HG02973 (cell line): ENCODE measurements around the gene OPTC.
"Not testable (repeated sequence)": the region's sequence is repeated elsewhere in the genome, so short reads cannot be mapped to it uniquely, and the experiment has no call there.

ENCODE experiments used
- ATAC-seq: cut with Tn5 transposase; IDR thresholded peaks from one replicate; pipeline ENCODE4 v1.9.1; 2021; ENCODE audit warnings: moderate library complexity; ENCODE audit not compliant: unreplicated experiment

The OPTC gene

GRCh38 chr1:203513585-203514031 is 19.7 kb downstream of the OPTC start:
- ATAC-seq, result no peak

GRCh38 chr1:203516184-203516583 is 22.2 kb downstream of the OPTC start:
- no peak for ATAC-seq

GRCh38 chr1:203516906-203517305 is 23.0 kb downstream of the OPTC start:
- ATAC-seq, result no peak

- ATAC-seq, result no peak
Observed at GRCh38 chr1:203517426-203518110, 23.6 kb downstream of the OPTC start.

GRCh38 chr1:203518139-203518538 is 24.2 kb downstream of the OPTC start:
- not testable (repeated sequence) for ATAC-seq

GRCh38 chr1:203518541-203518940 is 24.6 kb downstream of the OPTC start:
- ATAC-seq, result no peak

- ATAC-seq, result no peak
Observed at GRCh38 chr1:203519053-203519840, 25.3 kb downstream of the OPTC start.

GRCh38 chr1:203519896-203520295 is 25.9 kb downstream of the OPTC start:
- no peak for ATAC-seq

- ATAC-seq, result no peak
Observed at GRCh38 chr1:203520315-203520714, 26.4 kb downstream of the OPTC start.

- ATAC-seq, result no peak
Observed at GRCh38 chr1:203521074-203521794, 27.3 kb downstream of the OPTC start.

- no peak for ATAC-seq
Observed at GRCh38 chr1:203521812-203522211, 27.9 kb downstream of the OPTC start.

GRCh38 chr1:203522237-203522636 is 28.3 kb downstream of the OPTC start:
- no peak for ATAC-seq

- ATAC-seq, result no peak
Observed at GRCh38 chr1:203523667-203524066, 29.7 kb downstream of the OPTC start.

GRCh38 chr1:203524152-203524551 is 30.2 kb downstream of the OPTC start:
- ATAC-seq, result no peak

- no peak for ATAC-seq
Observed at GRCh38 chr1:203524824-203525223, 30.9 kb downstream of the OPTC start.

- no peak for ATAC-seq
Observed at GRCh38 chr1:203525685-203526084, 31.7 kb downstream of the OPTC start.

- no peak for ATAC-seq
Observed at GRCh38 chr1:203526130-203526529, 32.2 kb downstream of the OPTC start.

GRCh38 chr1:203526572-203526971 is 32.6 kb downstream of the OPTC start:
- ATAC-seq, result no peak

GRCh38 chr1:203527013-203527412 is 33.1 kb downstream of the OPTC start:
- no peak for ATAC-seq

GRCh38 chr1:203528063-203528462 is 34.1 kb downstream of the OPTC start:
- ATAC-seq, result no peak

- no peak for ATAC-seq
Observed at GRCh38 chr1:203528976-203529835, 35.3 kb downstream of the OPTC start.
